GM23248 (cell line): Measurements from ENCODE around the gene FLT1.

Source experiments
- EZH2 ChIP-seq: fragments of 200-600 bp; sonication (generic); IDR thresholded peaks from 2 replicates; pipeline ENCODE4 v1.6.1; 2018; ENCODE audit warnings: antibody characterized with exemption, mild to moderate bottlenecking; ENCODE audit not compliant: insufficient read depth, poor library complexity, severe bottlenecking
- EZH2phosphoT487 ChIP-seq: fragments of 200-600 bp; sonication (generic); IDR thresholded peaks from 2 replicates; pipeline ENCODE4 v1.6.1; 2018; ENCODE audit warnings: antibody characterized with exemption, moderate library complexity, mild to moderate bottlenecking, low read depth; ENCODE audit not compliant: insufficient read depth

- no peak for TF ChIP-seq EZH2
- TF ChIP-seq EZH2phosphoT487 = no peak
Observed at GRCh38 chr13:28357911-28358433, 137.0 kb downstream of the FLT1 start.
